Upper lobe of left lung (tissue), 4 donors: ENCODE data around the gene CDKN1B.

ENCODE experiments used
- POLR2AphosphoS5 ChIP-seq, 2 donors: sonication (generic); formaldehyde crosslinking; IDR thresholded peaks; one replicate each; pipeline ENCODE4 v1.5.1; 2017; ENCODE audit warnings: antibody characterized with exemption in 2 of 2
- TF ChIP-seq, protein P1 (sequence below), 6 experiments: fragments of 450-650 bp in 4 of 6; fragments of 200-600 bp in 2 of 6; sonication (generic) in 2 of 6; IDR thresholded peaks; one replicate each; pipeline ENCODE4 v1.5.1; 2016 to 2019; ENCODE audit warnings: antibody characterized with exemption in 6 of 6

DNA sequence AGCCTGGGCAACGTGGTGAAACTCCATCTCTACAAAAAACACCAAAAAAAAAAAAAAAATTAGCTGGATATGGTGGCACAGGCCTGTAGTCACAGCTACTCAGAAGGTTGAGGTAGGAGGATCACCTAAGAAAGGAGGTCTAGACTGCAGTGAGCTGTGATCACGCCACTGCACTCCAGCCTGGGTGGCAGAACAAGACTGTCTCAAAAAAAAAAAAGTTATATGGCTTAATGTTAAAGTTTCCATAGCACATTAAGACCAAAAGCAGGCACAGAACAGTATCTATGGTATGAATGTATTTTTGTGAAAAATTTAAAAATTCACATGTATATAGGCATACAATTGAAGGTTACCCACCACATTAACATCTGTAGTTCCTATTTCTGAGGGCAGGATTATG is 15.9 kb downstream of the CDKN1B start:
- TF ChIP-seq, protein P1, sequence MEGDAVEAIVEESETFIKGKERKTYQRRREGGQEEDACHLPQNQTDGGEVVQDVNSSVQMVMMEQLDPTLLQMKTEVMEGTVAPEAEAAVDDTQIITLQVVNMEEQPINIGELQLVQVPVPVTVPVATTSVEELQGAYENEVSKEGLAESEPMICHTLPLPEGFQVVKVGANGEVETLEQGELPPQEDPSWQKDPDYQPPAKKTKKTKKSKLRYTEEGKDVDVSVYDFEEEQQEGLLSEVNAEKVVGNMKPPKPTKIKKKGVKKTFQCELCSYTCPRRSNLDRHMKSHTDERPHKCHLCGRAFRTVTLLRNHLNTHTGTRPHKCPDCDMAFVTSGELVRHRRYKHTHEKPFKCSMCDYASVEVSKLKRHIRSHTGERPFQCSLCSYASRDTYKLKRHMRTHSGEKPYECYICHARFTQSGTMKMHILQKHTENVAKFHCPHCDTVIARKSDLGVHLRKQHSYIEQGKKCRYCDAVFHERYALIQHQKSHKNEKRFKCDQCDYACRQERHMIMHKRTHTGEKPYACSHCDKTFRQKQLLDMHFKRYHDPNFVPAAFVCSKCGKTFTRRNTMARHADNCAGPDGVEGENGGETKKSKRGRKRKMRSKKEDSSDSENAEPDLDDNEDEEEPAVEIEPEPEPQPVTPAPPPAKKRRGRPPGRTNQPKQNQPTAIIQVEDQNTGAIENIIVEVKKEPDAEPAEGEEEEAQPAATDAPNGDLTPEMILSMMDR (IDR thresholded peaks at IDR 0.05), result no peak
- no peak for TF ChIP-seq POLR2AphosphoS5 (IDR thresholded peaks at IDR 0.05)
